Measurements from ENCODE around the gene ZNF324. TPM values are rescaled to one million over a fixed set of nuclear protein-coding genes. Genes with fewer than 3 reads are reported as not detected.

ZNF324 gene
- total RNA-seq, 1 donor from 2014 or later, result 12.9 TPM

GRCh38 chr19:58509731-58510083 is 42.8 kb downstream of the ZNF324 start:
- Mint-ChIP-seq H3K4me1 (ENCODE audit: unreplicated experiment) (peaks cover 2% of the 10 kb centered on the region), H3K36me3 (ENCODE audit: unreplicated experiment) (no peaks in the 10 kb centered on the region), H3K27ac (ENCODE audit: unreplicated experiment) (no peak overlapping the region), H3K4me3 (ENCODE audit: unreplicated experiment) (no peak overlapping the region), H3K27me3 (ENCODE audit: unreplicated experiment) (no peaks in the 10 kb centered on the region), H3K9me3 (ENCODE audit: unreplicated experiment) (peaks cover 4% of the 10 kb centered on the region)
- DNase-seq (ENCODE audit: extremely low spot score, unreplicated experiment), result no peak
- TF ChIP-seq CTCF (IDR thresholded peaks at IDR 0.05), result no peak

- Mint-ChIP-seq H3K4me3 (ENCODE audit: unreplicated experiment) (no peak overlapping the region), H3K9me3 (ENCODE audit: unreplicated experiment) (peaks cover 4% of the 10 kb centered on the region), H3K4me1 (ENCODE audit: unreplicated experiment) (peaks cover 2% of the 10 kb centered on the region), H3K27ac (ENCODE audit: unreplicated experiment) (no peak overlapping the region), H3K27me3 (ENCODE audit: unreplicated experiment) (no peaks in the 10 kb centered on the region), H3K36me3 (ENCODE audit: unreplicated experiment) (peaks cover under 1% of the 10 kb centered on the region)
- no peak for DNase-seq (ENCODE audit: extremely low spot score, unreplicated experiment)
- TF ChIP-seq CTCF (IDR thresholded peaks at IDR 0.05), result no peak
Measured at GRCh38 chr19:58510084-58510862, 43.4 kb downstream of the ZNF324 start.

GRCh38 chr19:58511353-58512208 is 44.7 kb downstream of the ZNF324 start, which contains the start of gene SLC27A5:
SLC27A5 (minus strand) TSS chr19:58511992; CDS start chr19:58511955, 37 bp downstream.
- TF ChIP-seq CTCF (IDR thresholded peaks at IDR 0.05), result no peak
- Mint-ChIP-seq H3K27ac (ENCODE audit: unreplicated experiment) (no peak within 1 kb of the TSS), H3K27me3 (ENCODE audit: unreplicated experiment) (no peaks in the 10 kb centered on the region), H3K4me1 (ENCODE audit: unreplicated experiment) (peaks cover 9% of the 10 kb centered on the region), H3K9me3 (ENCODE audit: unreplicated experiment) (peaks cover 4% of the 10 kb centered on the region), H3K36me3 (ENCODE audit: unreplicated experiment) (peaks cover 10% of the 10 kb centered on the region), H3K4me3 (ENCODE audit: unreplicated experiment) (no peak within 1 kb of the TSS)
- DNase-seq (ENCODE audit: extremely low spot score, unreplicated experiment), result no peak

- DNase-seq (ENCODE audit: extremely low spot score, unreplicated experiment), result no peak
- Mint-ChIP-seq H3K27ac (ENCODE audit: unreplicated experiment) (no peak overlapping the region), H3K27me3 (ENCODE audit: unreplicated experiment) (no peaks in the 10 kb centered on the region), H3K9me3 (ENCODE audit: unreplicated experiment) (no peaks in the 10 kb centered on the region), H3K4me1 (ENCODE audit: unreplicated experiment) (peaks cover 12% of the 10 kb centered on the region), H3K4me3 (ENCODE audit: unreplicated experiment) (no peak overlapping the region), H3K36me3 (ENCODE audit: unreplicated experiment) (peaks cover 10% of the 10 kb centered on the region)
- TF ChIP-seq CTCF (IDR thresholded peaks at IDR 0.05), result no peak
Measured at GRCh38 chr19:58513213-58513693, 46.4 kb downstream of the ZNF324 start.
